NCI-H748 (cell line): Measurements from ENCODE around the gene OSMR.

Experiments used
- DNase-seq: peaks from one replicate; lab custom pipeline; 2025; ENCODE audit not compliant: unreplicated experiment; lab: John Stamatoyannopoulos, UW

The OSMR gene

GRCh38 chr5:38923661-38924451, 78.0 kb downstream of the OSMR start:
- DNase-seq = no peak

DNA sequence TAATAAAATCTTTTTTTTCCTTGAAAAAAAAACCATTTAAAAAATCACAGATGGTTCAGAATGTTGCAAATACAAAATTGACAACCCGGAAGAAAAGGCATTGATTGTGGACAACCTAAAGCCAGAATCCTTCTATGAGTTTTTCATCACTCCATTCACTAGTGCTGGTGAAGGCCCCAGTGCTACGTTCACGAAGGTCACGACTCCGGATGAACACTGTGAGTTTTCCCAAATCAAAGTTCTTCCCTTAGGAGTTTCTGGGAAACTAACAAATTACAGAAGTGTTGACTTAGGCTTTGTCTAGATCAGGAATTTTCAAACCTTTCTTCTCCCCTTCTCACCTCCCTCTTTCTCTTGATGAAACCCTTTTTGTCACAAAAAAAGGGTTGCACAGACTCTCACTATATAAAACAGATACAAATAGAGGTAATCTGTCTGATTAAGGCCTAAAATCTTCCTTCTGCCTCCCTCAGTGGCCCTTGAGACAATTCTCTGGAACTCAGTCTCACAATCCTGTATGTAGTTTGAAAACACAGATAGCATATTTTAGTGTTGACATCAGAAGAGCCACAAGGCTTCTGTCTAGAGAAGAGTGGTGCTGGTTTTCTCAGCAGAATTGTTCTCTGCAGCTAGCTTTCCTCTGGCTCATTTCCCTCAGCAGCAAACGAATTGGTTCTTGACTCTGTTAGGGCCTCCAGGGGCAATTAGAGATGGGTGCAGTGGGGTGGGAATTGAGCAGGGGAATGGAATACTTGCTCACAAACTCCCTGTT, 79.5 kb downstream of the OSMR start:
- no peak for DNase-seq

- no peak for DNase-seq
These were observed 80.3 kb downstream of the OSMR start for GRCh38 chr5:38926121-38926520.

GRCh38 chr5:38927470-38927869, 81.7 kb downstream of the OSMR start:
- no peak for DNase-seq

DNA sequence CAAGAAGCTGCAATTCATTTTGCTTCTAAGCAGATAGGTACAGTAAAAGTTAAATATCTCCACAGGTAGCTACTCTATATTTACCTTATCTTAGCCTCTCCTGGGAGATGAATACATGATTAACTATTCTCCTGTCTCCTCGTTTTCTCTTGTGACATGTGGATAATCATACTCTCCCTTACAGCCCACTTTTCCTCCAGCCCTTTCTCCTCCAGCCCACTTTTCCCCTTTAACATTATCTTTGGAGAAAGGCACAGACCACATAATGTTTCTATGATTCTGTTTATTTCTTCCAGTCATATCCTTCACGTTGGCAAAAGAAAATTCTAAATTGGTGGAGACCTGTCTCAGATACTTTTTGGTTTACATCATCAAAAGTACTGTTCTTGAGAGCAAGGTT, 84.0 kb downstream of the OSMR start:
- DNase-seq = no peak

GRCh38 chr5:38931731-38932130, 85.9 kb downstream of the OSMR start:
- no peak for DNase-seq

GRCh38 chr5:38932854-38933408, 87.1 kb downstream of the OSMR start:
- no peak for DNase-seq

DNA sequence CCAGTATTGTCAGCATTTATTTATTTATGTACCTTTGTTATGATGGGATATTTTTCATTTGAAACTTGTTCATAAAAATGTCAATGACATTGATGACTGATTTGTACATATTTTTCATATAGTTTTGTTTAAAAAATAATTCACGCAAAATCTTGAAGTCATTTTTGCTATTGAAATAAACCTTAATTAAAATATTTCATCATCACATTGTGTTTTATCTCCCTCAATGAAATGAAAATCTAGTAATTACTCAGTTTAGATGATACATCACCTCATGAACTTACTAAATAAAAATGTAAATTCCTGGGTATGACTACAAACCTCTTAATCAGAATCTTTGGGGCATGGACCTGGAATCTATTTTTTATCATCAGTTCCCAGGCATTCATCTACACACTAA, 89.6 kb downstream of the OSMR start:
- DNase-seq = no peak

GRCh38 chr5:38936269-38936668, 90.5 kb downstream of the OSMR start:
- DNase-seq = no peak

GRCh38 chr5:38938424-38938823, 92.6 kb downstream of the OSMR start:
- DNase-seq = no peak

DNA sequence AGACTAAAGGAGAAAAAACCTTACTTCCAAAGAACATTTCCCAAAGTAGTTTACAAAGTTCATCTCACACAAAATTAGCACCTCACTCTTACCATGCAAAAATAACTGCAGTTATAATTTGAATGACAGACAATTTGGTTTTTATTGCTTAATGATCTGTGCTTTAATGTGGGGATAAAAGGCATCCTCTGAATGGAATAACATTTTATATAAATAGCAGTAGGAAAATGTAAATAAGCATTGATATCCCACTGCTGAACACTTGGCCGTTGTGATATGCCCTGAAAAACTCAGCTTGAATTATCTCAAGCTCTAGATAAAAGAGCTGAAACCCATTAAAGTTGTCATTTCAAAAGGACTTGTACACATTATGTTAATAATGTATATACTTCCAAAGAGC, 93.2 kb downstream of the OSMR start:
- DNase-seq = no peak

GRCh38 chr5:38940230-38940858, 94.5 kb downstream of the OSMR start:
- DNase-seq = no peak

- DNase-seq = no peak
These were observed 96.1 kb downstream of the OSMR start for GRCh38 chr5:38941912-38942311.

DNA sequence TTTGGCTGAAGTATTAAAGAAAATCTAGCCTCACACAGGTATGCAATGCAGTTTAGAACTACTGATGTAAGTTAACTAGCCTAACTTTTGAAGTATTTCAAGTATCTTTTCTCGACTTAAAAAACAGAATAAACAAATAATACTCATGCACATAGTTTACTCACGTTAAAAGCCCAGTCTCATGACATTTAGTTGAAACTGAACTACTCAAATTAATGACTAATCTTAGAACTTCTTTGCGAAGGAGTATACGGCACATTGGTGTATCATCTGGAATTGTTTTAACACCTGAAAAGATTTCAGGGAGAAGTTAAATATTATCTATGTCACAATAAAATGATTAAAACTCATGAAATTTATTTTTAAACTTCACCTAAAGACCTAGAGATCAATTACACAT, 98.5 kb downstream of the OSMR start:
- DNase-seq = no peak

- no peak for DNase-seq
These were observed 102.7 kb downstream of the OSMR start for GRCh38 chr5:38948501-38948900.

DNA sequence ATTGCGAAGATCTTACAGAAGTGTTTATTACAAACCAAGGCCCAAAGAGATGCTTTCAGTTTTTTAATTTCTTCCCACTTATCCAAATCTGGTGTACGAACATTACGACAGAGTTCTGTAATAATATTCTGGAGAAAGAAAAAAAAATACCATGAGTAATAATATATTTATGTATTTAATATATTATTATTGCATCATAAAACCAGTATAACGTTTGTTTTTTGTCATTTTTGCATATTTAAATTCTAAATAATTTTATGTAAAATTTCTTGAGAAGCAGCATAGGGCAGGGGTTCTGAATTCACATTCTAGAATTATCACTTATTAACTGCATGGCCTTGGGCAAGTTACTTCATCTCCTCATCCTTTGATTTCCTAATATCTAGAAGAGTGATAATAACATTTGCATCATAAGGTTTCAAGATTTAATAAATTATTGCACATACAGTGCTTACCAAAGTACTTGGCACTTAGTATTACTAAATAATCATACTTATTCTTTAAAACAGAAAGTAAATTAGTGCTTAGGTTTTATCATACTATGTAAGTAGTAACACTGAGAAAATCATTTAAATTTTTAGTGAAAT, 107.7 kb downstream of the OSMR start:
- DNase-seq = no peak

- no peak for DNase-seq
These were observed 115.9 kb downstream of the OSMR start for GRCh38 chr5:38961691-38962090.

DNA sequence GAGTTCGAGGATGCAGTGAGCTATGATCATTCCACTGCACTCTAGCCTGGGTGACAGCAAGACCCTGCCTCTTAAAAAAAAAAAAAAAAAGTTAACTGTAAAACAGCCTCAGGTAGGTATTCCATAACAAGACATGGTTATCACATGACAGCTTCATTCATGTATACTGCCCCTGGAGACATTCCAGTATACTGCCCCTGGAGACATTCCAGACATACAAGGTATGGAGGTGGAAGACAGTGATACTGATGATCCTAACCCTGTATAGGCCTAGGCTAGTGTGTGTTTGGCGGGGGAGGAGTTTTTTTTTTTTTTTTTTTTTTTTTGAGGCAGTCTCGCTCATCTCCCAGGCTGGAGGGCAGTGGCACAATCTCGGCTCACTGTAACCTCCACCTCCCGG, 122.9 kb downstream of the OSMR start:
- DNase-seq = no peak

GRCh38 chr5:38978036-38978435, 132.2 kb downstream of the OSMR start:
- no peak for DNase-seq

GRCh38 chr5:38979535-38979934, 133.7 kb downstream of the OSMR start:
- no peak for DNase-seq
